B cell (primary cell): ENCODE measurements around the gene SPTBN1. TPM values are rescaled to one million over a fixed set of nuclear protein-coding genes. Genes with fewer than 3 reads are reported as not detected.
A peak's percentile ranks its signal among the peaks of the same experiment; 100 is the strongest.

ENCODE experiments used
- ATAC-seq: fragments of 200-7000 bp; cut with Tn5 transposase; one replicate; pipeline ENCODE4 v1.10.0; 2021; ENCODE audit warnings: low read depth, mild to moderate bottlenecking, moderate number of reproducible peaks, moderate library complexity
- CTCF ChIA-PET: fragments of 350-600 bp; sonication (Branson Sonifier 250); formaldehyde crosslinking; loops from one replicate; lab custom pipeline; 2021; ENCODE audit warnings: antibody characterized with exemption, inconsistent platforms; lab: Charles Lee
- POLR2A ChIA-PET: fragments of 350-600 bp; sonication (Branson Sonifier 250); formaldehyde crosslinking; loops from one replicate; lab custom pipeline; 2021; ENCODE audit warnings: antibody characterized with exemption; lab: Charles Lee
- DNase-seq: peaks from one replicate; pipeline ENCODE4 v3.0.0; 2013
- H2AFZ ChIP-seq: 2 replicates; pipeline ENCODE4 v1.6.1; 2012; ENCODE audit warnings: mild to moderate bottlenecking, low read depth, low read length; ENCODE audit not compliant: insufficient read depth, poor library complexity, severe bottlenecking
- H3K27ac ChIP-seq, 2 donors: 1 replicate in 1 of 2; 2 replicates in 1 of 2; pipeline ENCODE4 v1.5.1; 2012 to 2013; ENCODE audit warnings: low read length in 2 of 2, mild to moderate bottlenecking in 2 of 2, moderate library complexity in 1 of 2
- H3K27me3 ChIP-seq, 4 experiments: fragments of 200-600 bp in 1 of 4; sonication (generic) in 1 of 4; replicated peaks in 1 of 4; 1 replicate in 2 of 4; 2 replicates in 2 of 4; pipeline versions ENCODE4 v1.6.1 to v1.7.0; 2013 to 2016; ENCODE audit warnings: low read length in 3 of 4, mild to moderate bottlenecking in 2 of 4, mixed read lengths in 1 of 4, moderate library complexity in 1 of 4; ENCODE audit not compliant: insufficient read depth in 4 of 4, control insufficient read depth in 3 of 4; ENCODE audit errors: control extremely low read depth in 1 of 4
- H3K36me3 ChIP-seq, 2 experiments: replicated peaks in 1 of 2; 1 replicate in 1 of 2; 2 replicates in 1 of 2; pipeline versions ENCODE4 v1.6.1 to v1.7.1; 2013; ENCODE audit warnings: low read length in 1 of 2; ENCODE audit not compliant: insufficient read depth in 2 of 2, control insufficient read depth in 1 of 2; ENCODE audit errors: control extremely low read depth in 1 of 2, extremely low read depth in 1 of 2
- H3K4me1 ChIP-seq, 2 donors: fragments of 200-600 bp in 1 of 2; sonication (generic) in 1 of 2; 1 replicate in 1 of 2; 2 replicates in 1 of 2; pipeline versions ENCODE4 v1.5.1 to v1.6.1; 2013 to 2017; ENCODE audit warnings: low read length in 2 of 2; ENCODE audit not compliant: control insufficient read depth in 2 of 2, insufficient read depth in 2 of 2
- H3K4me2 ChIP-seq: replicated peaks from 2 replicates; pipeline ENCODE3; 2012; ENCODE audit warnings: mild to moderate bottlenecking, low read depth, low read length; ENCODE audit not compliant: poor library complexity, severe bottlenecking
- H3K4me3 ChIP-seq, 5 experiments: fragments of 200-600 bp in 1 of 5; sonication (generic) in 1 of 5; 1 replicate in 3 of 5; 2 replicates in 2 of 5; pipeline versions ENCODE4 v1.5.1 to v1.7.0; 2011 to 2016; ENCODE audit warnings: low read length in 4 of 5, mild to moderate bottlenecking in 4 of 5, low read depth in 2 of 5, control low read depth in 1 of 5, moderate library complexity in 1 of 5; ENCODE audit not compliant: insufficient read depth in 1 of 5; ENCODE audit errors: control extremely low read depth in 1 of 5, extremely low read depth in 1 of 5
- H3K79me2 ChIP-seq: fragments of 200-600 bp; sonication (generic); one replicate; pipeline ENCODE4 v1.6.0; 2016; ENCODE audit warnings: low read length; ENCODE audit not compliant: control insufficient read depth, insufficient read depth
- H3K9ac ChIP-seq: fragments of 200-600 bp; sonication (generic); 2 replicates; pipeline ENCODE4 v1.6.1; 2017; ENCODE audit warnings: mild to moderate bottlenecking, low read length, moderate library complexity
- H3K9me3 ChIP-seq, 3 donors: one replicate each; pipeline versions ENCODE4 v1.6.1 to v1.7.1; 2013; ENCODE audit warnings: low read length in 2 of 3; ENCODE audit not compliant: control insufficient read depth in 2 of 3, insufficient read depth in 1 of 3; ENCODE audit errors: control extremely low read depth in 1 of 3
- H4K20me1 ChIP-seq: 2 replicates; pipeline ENCODE4 v1.6.0; 2012; ENCODE audit warnings: mild to moderate bottlenecking, low read length; ENCODE audit not compliant: insufficient read depth, control insufficient read depth, poor library complexity, severe bottlenecking
- H3K27ac Mint-ChIP-seq: one replicate; pipeline ENCODE4 v1.8.0; 2021; ENCODE audit warnings: mixed read lengths
- H3K27me3 Mint-ChIP-seq: one replicate; pipeline ENCODE4 v1.8.0; 2021; ENCODE audit warnings: mixed read lengths
- H3K4me1 Mint-ChIP-seq: one replicate; pipeline ENCODE4 v1.8.0; 2021; ENCODE audit warnings: mixed read lengths
- H3K4me3 Mint-ChIP-seq: one replicate; pipeline ENCODE4 v1.8.0; 2021; ENCODE audit warnings: mixed read lengths
- H3K9me3 Mint-ChIP-seq: one replicate; pipeline ENCODE4 v1.8.0; 2022; ENCODE audit warnings: mixed read lengths; ENCODE audit not compliant: insufficient read depth
- CTCF ChIP-seq: fragments of 200-600 bp; IDR thresholded peaks from one replicate; pipeline ENCODE4 v1.8.0; 2022; ENCODE audit warnings: antibody characterized with exemption, mild to moderate bottlenecking
- EZH2 ChIP-seq: IDR thresholded peaks from 2 replicates; pipeline ENCODE4 v1.6.1; 2012; ENCODE audit warnings: borderline replicate concordance, low read depth, mild to moderate bottlenecking, moderate library complexity, low read length; ENCODE audit not compliant: insufficient read depth, poor library complexity, severe bottlenecking
- WGBS: methylation state at CpG from one replicate; pipeline ENCODE4 v1.1.5; 2013; ENCODE audit warnings: missing lambda C conversion rate; ENCODE audit not compliant: insufficient coverage; 5-methylcytosine and 5-hydroxymethylcytosine counted together
- intact Hi-C: fragments of 100-400 bp; cut with micrococcal nuclease; formaldehyde crosslinking; loops from one replicate; pipeline ENCODE4 v1.10.0; 2022
- polyA plus RNA-seq: library from polyadenylated mRNA; depleted of rRNA; stranded (reverse); fragments of >200 nt; gene quantifications from 2 replicates; pipeline ENCODE4 v1.2.3, GENCODE V29; 2012
- total RNA-seq, 2 donors: library from RNA; stranded (reverse); fragments of 120-200 nt in 1 of 2; gene quantifications; 1 replicate in 1 of 2; 2 replicates in 1 of 2; pipeline versions ENCODE4 v1.2.3 to v1.2.4, GENCODE V29; 2013 to 2022

The SPTBN1 gene
- total and polyA plus RNA-seq, 2 donors (not counting 1 experiment from before 2014, with no cell fraction given) = 43.7 to 144 TPM

- Mint-ChIP-seq H3K4me3 (no peak overlapping the region), H3K27ac (peak overlapping the region; percentile 54), H3K27me3 (no peaks in the 10 kb centered on the region), H3K4me1 (peaks cover 95% of the 10 kb centered on the region), H3K9me3 (no peaks in the 10 kb centered on the region)
- peak overlapping the region; percentile 64 for H3K4me2 ChIP-seq
- no peak overlapping the region for H2AFZ ChIP-seq
- H3K79me2 ChIP-seq = peaks cover 100% of the 10 kb centered on the region
- CTCF ChIA-PET = interaction anchor here (1.4 kb wide), 1 partner anchor 12 kb away, joined by 3 read pairs; no protein-coding TSS in a partner anchor
- ATAC-seq = no peak
- POLR2A ChIA-PET = no interaction called here
- 100% methylated on average over 5 of the region's 8 CpGs for WGBS
- TF ChIP-seq EZH2 (no peak), CTCF (no peak)
- peak overlapping the region in 1 of 2 donors; percentile 67 for H3K27ac ChIP-seq
- H3K9ac ChIP-seq = no peak overlapping the region
- H3K4me1 ChIP-seq = peaks cover 83 to 91% of the 10 kb centered on the region in 2 donors
- H3K36me3 ChIP-seq = peaks cover 0 to 3% of the 10 kb centered on the region in 2 experiments
- no peak overlapping the region for H3K4me3 ChIP-seq
- no peak for DNase-seq
- H3K27me3 ChIP-seq = no peaks in the 10 kb centered on the region
- intact Hi-C loops = loop anchor here (2.0 kb wide), 2 partner anchors 13 to 29 kb away; no protein-coding TSS in a partner anchor
- no peaks in the 10 kb centered on the region for H4K20me1 ChIP-seq
- no peaks in the 10 kb centered on the region for H3K9me3 ChIP-seq
Measured at GRCh38 chr2:54587171-54588016, 131.3 kb downstream of the SPTBN1 start.
